ENCODE measurements around the gene TLX2.

DNA sequence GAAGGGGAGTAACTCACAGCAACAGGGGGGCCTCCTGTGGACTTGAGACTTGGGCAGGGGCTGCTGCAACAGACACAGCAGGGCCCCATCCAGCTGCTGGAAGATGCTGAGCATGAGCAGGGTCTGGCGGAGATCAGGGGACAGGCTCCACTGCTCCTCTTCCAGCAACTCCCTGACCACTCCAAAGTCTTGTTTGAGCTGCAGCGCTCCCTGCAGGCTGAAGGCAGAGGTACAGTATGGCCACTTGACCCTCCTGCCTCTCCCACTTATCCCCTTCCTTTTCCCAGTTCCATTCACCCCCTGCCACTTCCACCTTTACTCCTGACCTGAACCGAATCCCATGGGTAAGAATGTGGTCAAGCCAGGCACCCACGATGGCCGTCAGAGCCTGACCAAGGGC is 39.4 kb upstream of the TLX2 start:
- TF ChIP-seq, protein P1, sequence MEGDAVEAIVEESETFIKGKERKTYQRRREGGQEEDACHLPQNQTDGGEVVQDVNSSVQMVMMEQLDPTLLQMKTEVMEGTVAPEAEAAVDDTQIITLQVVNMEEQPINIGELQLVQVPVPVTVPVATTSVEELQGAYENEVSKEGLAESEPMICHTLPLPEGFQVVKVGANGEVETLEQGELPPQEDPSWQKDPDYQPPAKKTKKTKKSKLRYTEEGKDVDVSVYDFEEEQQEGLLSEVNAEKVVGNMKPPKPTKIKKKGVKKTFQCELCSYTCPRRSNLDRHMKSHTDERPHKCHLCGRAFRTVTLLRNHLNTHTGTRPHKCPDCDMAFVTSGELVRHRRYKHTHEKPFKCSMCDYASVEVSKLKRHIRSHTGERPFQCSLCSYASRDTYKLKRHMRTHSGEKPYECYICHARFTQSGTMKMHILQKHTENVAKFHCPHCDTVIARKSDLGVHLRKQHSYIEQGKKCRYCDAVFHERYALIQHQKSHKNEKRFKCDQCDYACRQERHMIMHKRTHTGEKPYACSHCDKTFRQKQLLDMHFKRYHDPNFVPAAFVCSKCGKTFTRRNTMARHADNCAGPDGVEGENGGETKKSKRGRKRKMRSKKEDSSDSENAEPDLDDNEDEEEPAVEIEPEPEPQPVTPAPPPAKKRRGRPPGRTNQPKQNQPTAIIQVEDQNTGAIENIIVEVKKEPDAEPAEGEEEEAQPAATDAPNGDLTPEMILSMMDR (IDR thresholded peaks at IDR 0.05; ENCODE audit: low read depth, low read length), result peak; percentile 31
- TF ChIP-seq EZH2phosphoT487 (IDR thresholded peaks at IDR 0.05; ENCODE audit: low read depth), result no peak
